HS-27A (cell line): ENCODE results near the gene SLC1A6.
"Not testable (repeated sequence)": the region's sequence is repeated elsewhere in the genome, so short reads cannot be mapped to it uniquely, and the experiment has no call there.

Experiments used
- DNase-seq: peaks from one replicate; pipeline ENCODE4 v3.0.0-alpha.2; 2012; ENCODE audit warnings: low read depth, missing footprints

SLC1A6 gene

DNA sequence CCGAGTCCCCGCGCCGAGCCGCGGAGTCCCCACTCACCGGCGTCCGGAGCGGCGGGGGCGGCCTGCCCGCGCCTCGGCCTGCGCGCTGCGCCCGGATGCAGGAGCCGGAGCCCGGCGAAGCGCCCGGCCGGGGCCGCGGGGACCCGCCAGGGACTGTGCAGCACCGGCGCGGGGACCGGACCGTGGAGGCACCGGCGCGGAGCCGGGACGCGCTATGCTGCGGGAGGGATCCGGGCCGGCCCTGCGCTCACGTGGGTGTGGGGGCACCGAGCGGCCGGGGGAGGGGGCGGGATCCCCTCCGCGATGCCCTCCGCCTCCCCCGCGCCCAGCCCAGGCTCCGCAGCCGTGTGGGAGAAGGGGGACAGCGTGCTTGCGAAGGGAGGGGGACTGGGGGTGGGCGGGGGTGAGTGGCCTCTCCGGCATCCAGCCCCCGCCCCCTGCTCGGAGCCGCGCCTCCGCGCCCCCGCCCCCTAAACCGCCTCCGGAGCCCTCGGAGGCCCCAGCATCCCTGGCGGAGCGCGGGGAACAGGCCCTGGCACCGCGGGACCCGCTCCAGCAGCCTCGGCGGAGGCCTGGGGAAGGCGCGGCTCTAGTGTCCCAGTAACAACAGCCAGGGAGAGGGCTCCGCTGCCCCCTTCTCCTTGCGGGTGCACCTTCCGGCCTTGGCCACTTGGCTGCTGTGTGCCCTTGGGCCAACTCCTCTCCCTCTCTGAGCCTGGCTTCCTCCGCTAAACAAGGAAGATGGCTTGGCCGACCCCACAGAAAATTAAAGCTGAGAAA is at the start of gene SLC1A6:
Gene SLC1A6, minus strand, starts transcription at position 389 of the 780 bp plus-strand sequence. CDS start 6,954 bp downstream, outside the sequence.
- DNase-seq, result no peak

GRCh38 chr19:15028490-15028889 is 48.8 kb upstream of the SLC1A6 start:
- DNase-seq, result no peak

- DNase-seq, result no peak
Measured at GRCh38 chr19:15025217-15025616, 45.6 kb upstream of the SLC1A6 start.

GRCh38 chr19:15022752-15023151 is 43.1 kb upstream of the SLC1A6 start:
- no peak for DNase-seq

- no peak for DNase-seq
Measured at GRCh38 chr19:15021286-15022007, 41.8 kb upstream of the SLC1A6 start.

- not testable (repeated sequence) for DNase-seq
Measured at GRCh38 chr19:15018836-15019235, 39.2 kb upstream of the SLC1A6 start.

DNA sequence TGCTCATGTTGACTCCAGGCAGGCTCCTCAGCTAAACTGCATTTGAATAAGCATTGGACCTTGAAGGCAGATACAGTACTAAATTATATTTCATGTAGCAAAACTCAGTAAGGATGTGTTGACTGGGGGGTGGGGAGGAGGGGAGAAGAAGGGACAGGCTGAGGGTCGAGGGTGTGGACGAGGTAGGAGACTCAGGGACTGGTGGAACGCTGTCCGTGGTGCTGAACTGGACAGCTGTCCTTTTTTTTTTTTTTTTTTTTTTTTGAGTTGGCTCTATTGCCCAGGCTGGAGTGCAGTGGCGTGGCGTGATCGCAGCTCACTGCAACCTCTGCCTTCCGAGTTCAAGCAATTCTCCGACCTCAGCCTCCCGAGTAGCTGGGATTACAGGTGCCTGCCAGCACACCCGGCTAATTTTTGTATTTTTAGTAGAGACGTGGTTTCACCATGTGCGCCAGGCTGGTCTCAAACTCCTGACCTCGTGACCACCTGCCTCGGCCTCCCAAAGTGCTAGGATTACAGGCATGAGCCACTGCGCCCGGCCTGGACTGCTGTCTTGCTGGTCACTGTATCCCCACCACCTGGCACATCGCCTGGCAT is 36.4 kb upstream of the SLC1A6 start:
- DNase-seq, result no peak

DNA sequence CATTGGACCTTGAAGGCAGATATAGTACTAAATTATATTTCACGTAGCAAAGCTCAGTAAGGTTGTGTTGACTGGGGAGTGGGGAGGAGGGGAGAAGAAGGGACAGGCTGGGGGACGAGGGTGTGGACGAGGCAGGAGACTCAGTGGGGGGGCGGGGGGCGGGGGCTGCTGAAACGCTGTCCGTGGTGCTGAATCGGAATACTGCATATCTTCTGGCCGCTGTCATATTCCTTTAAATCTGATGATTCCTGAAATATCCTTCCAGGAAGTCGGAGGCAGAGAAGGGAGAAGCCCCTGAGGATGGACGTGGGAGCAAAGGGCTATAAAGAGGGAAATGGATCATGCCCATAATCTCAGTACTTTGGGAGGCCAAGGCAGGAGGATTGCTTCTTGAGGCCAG is 34.9 kb upstream of the SLC1A6 start:
- no peak for DNase-seq

DNA sequence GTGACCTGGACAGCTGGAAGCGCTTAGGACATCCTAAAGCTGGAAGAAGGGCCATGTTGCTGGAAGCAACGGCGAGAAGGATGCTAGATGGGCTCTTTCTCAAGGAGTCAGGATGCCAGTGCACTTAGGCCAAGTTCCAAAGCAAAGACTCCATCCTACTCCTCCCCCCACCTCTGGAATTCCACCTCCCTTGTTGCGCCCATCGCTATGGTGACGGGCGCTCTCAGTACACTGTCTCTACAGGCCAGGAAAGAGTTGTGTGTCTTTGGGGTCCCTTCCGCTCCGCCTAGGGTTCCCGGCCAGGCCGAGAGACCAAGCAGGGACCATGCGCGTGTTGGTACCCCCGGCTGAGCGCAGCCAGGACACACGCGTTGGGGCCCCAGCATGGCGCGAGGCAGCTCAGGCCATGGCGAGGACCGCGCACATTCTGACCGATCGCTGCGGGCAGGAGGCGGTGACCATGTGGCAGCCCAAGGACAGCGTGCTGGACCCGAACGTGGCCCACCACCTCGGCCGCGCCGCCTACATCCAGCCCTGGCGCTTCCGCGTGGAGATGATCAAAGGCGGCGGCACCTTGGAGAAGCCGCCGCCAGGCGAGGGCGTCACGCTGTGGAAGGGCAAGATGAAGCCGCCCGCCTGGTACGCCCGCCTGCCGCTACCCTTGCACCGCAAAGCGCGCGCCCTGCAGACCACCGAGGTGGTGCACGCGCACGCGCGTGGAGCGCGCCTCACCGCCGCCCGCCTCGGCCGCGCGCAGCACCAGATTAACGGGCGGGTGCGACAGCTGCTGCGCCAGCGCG is 31.0 kb upstream of the SLC1A6 start:
- no peak for DNase-seq

DNA sequence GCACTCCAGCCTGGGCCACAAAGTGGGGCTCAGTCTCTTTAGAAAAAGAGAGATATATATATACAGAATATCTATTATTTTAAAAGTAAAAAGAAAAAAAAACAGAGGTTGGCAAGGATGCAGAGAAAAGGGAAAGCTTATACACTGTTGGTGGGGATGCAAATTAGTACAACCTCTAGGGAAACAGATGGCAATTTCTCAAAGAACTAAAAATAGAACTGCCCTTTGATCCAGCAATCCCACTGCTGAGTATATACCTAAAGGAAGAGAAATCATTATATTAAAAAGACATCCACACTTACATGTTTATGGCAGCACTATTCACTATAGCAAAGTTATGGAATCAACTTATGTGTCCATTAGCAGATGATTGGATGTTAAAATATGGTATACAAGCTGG is 28.6 kb upstream of the SLC1A6 start:
- no peak for DNase-seq

DNA sequence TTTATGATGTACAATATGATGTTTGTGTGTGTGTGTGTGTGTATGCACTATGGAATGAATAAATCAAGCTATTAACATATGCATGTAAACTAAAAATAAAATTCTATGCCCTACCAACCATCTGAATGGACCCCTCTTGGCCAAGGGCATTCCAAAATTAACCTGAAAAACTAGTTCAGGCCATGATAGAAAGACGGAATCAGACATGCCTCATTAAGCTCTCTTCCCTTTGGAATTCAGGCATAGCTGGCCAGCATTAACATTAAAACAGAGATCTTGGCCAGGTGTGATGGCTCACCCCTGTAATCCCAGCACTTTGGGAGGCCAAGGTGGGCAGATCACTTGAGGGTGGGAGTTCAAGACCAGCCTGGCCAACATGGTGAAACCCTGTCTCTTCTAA is 18.3 kb upstream of the SLC1A6 start:
- DNase-seq, result no peak

GRCh38 chr19:14992780-14993179 is 13.1 kb upstream of the SLC1A6 start:
- DNase-seq, result no peak

- DNase-seq, result no peak
Measured at GRCh38 chr19:14985133-14985532, 5.5 kb upstream of the SLC1A6 start.

DNA sequence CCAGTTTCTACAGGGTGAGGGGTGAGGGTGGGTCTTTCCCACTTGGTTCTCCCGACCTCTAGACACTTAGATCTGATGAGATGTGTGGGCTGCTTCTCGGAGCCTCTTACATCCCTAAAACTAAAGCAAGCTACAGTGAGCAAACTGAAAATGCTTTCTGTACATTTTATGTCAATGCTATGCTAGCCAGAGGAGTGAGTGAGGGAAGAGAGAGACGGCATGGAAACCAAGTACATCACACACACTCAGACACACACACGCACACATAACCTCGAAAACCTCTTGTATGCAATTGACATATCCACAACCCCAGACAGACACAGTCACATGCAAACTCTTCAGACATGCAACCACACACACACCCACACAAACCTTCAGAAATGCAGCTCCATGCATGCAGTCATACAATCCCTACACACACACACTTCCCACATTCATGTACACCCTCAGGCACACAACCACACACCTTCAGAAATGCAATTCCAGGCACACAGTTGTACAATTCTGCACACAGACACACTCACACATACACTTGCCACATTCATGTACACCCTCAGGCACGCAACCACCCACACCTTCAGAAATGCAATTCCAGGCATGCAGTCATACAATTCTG is 1.4 kb downstream of the SLC1A6 start:
- DNase-seq, result no peak

DNA sequence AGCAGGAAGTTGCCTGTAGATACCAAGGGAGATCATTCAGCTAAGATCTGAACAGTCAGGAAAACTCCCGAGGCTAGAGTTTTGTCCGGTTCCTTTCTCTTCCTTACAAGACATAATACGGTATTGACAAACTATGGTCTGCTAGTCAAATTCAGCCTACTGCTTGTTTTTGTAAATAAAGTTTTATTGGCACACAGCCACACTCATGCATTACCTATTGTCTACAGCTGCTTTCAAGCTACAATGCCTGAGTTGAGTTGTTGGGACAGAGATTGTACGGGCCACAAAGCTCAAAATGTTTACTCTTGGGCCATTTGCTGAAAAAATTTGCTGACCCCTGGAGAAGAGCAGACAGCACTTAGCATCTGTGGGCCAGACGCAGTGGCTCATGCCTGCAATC is 2.5 kb downstream of the SLC1A6 start:
- no peak for DNase-seq

GRCh38 chr19:14974488-14974887 is 5.2 kb downstream of the SLC1A6 start:
- DNase-seq, result no peak

DNA sequence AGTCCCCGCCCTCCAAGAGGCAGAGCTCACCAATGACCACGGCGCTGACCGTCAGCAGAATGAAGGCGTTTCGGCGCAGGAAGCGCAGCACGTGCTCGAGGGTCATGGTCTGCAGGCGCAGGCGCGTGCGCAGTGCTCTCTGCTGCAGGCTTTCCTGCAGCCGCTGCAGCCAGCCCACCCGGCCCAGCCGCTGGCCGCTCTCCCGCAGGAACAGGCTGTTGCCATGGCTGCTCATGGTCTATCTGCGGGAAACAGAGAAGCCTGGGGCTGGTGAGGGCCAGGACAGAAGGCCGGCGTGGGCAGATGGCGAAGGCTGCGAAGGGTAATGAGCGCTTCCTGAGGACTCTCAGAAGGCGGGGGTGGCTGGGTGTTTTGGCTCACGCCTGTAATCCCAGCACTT is 7.0 kb downstream of the SLC1A6 start:
- no peak for DNase-seq

GRCh38 chr19:14971474-14971873 is 8.2 kb downstream of the SLC1A6 start:
- DNase-seq, result no peak

- DNase-seq, result no peak
Measured at GRCh38 chr19:14968247-14968646, 11.4 kb downstream of the SLC1A6 start.

- no peak for DNase-seq
Measured at GRCh38 chr19:14961956-14962685, 17.5 kb downstream of the SLC1A6 start.

GRCh38 chr19:14959263-14959662 is 20.4 kb downstream of the SLC1A6 start:
- DNase-seq, result no peak
